HG03469 (cell line): ENCODE results near the gene TNRC6A.

ENCODE experiments used
- ATAC-seq: cut with Tn5 transposase; IDR thresholded peaks from one replicate; pipeline ENCODE4 v1.9.1; 2021; ENCODE audit warnings: mild to moderate bottlenecking, moderate library complexity, moderate number of reproducible peaks; ENCODE audit not compliant: unreplicated experiment

TNRC6A gene

DNA sequence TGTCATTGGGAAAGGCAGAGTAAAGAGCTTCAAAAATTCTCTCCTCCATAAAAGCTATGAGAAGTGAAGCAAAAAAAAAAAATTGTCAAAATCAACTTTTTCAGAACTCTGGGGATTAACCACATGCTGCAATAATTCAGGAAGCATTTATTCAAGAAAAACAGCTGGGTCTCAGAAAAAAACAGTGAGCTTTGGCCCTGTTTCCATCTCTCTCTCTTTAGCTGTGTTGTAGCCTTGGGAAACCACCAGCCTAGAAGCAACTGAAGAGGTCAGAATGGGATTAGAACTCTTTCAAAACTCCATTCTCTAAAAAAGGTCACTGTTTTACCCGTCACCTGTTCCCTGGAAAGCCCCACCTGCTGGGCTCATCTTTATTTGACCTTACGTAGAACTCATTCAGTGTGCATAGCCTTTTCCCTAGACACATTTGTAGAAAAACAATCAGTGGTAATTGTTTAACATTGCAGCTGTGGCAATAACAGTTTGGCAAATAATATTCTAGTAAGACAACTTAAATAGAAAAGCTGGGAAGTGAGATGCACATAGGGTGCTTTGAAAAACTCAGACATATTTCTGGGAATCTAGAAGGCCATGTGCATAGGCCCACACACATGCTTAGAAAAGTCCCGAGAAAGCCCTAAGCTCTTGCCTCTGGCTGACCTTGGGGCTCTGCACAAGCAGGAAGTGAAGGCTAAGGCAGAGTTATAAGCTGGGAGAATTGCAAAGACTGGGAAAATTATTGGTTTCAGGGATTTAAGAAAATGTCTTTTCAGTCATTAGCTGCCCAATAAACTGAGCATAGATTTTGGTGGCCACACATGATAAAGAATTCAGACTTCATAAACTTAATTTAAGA, 134.4 kb downstream of the TNRC6A start:
- no peak for ATAC-seq

DNA sequence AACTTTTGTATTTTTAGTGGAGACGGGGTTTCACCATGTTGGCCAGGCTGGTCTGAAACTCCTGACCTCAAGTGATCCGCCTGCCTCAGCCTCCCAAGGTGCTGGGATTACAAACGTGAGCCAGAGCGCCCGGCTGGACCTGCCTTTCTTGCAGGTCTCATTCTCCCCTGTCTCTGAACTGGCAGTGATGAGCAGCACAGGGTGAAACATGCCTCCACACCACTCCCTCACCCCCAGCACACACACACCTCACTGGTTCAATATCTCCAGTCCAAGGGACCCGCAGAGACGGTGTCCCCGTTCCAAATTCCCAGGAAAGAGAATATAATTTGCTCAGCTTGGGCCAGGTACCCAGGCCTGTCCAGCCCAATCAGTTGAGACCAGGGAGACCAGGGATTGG, 139.6 kb downstream of the TNRC6A start:
- ATAC-seq, result no peak

DNA sequence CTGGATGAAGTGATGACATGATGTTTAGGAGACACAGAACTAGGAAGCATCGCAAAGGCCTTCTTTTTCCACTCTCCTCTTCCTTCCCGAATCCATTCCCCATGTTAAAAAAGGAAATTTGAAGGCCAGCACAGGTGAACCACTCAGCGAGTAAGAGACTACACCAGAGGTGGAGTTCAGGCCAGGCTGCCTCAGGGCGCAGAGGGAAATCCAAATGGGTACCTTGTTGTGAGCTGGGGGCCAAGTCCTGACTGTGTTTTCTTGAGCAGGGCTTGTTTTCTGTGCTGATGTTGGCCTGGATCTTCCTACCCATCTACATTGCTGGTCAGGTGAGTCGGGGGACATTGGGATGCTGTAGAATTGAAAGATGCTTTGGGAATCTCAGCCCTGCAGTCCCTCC, 142.4 kb downstream of the TNRC6A start:
- ATAC-seq, result no peak

DNA sequence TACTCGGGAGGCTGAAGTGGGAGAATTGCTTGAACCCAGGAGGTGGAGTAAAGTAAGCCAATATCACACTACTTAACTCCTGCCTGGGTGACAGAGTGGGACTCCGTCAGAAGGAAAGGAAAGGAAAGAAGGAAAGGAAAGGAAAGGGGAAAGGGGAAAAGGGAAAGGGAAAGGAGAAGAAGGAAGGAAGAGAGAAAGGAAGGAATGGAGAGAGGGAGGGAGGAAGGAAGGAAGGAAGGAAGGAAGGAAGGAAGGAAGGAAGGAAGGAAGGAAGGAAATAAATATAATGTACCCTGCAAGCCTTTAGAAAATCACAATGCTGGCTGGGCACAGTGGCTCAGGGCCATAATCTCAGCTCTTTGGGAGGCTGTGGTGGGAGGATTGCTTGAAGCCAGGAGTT, 143.6 kb downstream of the TNRC6A start:
- no peak for ATAC-seq

DNA sequence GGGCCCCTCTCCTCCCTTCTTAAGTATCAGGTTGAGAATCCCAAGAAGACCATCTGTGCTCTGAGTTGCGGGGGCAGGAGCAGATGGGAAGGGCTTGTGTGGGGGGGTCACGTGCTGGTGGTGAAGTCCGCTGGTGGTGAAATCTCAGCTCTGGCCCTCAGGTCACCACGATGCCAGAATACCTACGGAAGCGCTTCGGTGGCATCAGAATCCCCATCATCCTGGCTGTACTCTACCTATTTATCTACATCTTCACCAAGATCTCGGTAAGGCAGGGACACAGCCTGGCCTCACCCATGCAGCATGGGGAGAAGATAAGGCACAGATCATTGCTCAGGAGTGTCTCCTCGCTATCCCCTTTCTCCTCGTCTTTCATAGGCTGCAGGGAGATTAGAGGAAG, 146.0 kb downstream of the TNRC6A start:
- no peak for ATAC-seq
